Stimulated activated naive CD8-positive, alpha-beta T cell treated with anti-CD3 and anti-CD28 coated beads, Interleukin-15, amount 100 ng/mL, for 72 hours (primary cell): ENCODE measurements around the gene COL18A1.
A peak's percentile ranks its signal among the peaks of the same experiment; 100 is the strongest.

Source experiments
- ATAC-seq: fragments of 150-1000 bp; cut with Tn5 transposase; 2 replicates; pipeline ENCODE4 v1.10.0; 2021; ENCODE audit warnings: mild to moderate bottlenecking, moderate library complexity
- DNase-seq, 2 donors: peaks; one replicate each; pipeline ENCODE4 v3.0.0; 2021 to 2022
- H3K27ac Mint-ChIP-seq, 2 donors: one replicate each; pipeline ENCODE4 v1.8.0; 2022; ENCODE audit warnings: mild to moderate bottlenecking in 2 of 2, mixed read lengths in 2 of 2, moderate library complexity in 2 of 2
- H3K27me3 Mint-ChIP-seq: one replicate; pipeline ENCODE4 v1.8.0; 2022; ENCODE audit warnings: mixed read lengths
- H3K4me1 Mint-ChIP-seq: one replicate; pipeline ENCODE4 v1.8.0; 2022; ENCODE audit warnings: mild to moderate bottlenecking, mixed read lengths
- H3K4me3 Mint-ChIP-seq, 2 donors: one replicate each; pipeline ENCODE4 v1.8.0; 2022; ENCODE audit warnings: mild to moderate bottlenecking in 2 of 2, mixed read lengths in 2 of 2, moderate library complexity in 1 of 2
- H3K9me3 Mint-ChIP-seq, 2 donors: one replicate each; pipeline ENCODE4 v1.8.0; 2022; ENCODE audit warnings: mixed read lengths in 2 of 2

Gene COL18A1

DNA sequence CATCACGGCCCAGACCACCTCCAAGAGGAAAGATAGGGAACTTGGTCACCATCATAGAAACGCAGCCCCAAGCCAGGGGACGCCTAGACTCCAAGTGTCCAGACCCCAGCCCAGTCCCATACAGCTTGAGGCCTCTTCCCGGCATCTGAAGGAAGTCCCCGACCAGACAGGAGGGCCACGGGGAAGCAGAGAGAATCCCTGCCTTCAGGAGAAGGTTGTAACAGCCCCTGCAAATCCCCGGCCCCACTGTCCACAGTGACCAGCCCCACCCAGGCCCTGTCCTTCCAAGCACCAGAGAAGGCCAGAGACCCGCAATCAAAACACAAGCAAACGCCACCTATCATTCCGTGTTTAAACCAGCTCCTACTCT is 135.6 kb downstream of the COL18A1 start:
- peak overlapping the region; percentile 47 to 48 for H3K27ac Mint-ChIP-seq
- ATAC-seq (no peak), DNase-seq (no peak)
- H3K4me1 Mint-ChIP-seq, result peaks cover 57% of the 10 kb centered on the region
- H3K4me3 Mint-ChIP-seq, result peak overlapping the region; percentile 77 to 86
- H3K27me3 Mint-ChIP-seq, result no peaks in the 10 kb centered on the region
- H3K9me3 Mint-ChIP-seq, result no peaks in the 10 kb centered on the region

DNA sequence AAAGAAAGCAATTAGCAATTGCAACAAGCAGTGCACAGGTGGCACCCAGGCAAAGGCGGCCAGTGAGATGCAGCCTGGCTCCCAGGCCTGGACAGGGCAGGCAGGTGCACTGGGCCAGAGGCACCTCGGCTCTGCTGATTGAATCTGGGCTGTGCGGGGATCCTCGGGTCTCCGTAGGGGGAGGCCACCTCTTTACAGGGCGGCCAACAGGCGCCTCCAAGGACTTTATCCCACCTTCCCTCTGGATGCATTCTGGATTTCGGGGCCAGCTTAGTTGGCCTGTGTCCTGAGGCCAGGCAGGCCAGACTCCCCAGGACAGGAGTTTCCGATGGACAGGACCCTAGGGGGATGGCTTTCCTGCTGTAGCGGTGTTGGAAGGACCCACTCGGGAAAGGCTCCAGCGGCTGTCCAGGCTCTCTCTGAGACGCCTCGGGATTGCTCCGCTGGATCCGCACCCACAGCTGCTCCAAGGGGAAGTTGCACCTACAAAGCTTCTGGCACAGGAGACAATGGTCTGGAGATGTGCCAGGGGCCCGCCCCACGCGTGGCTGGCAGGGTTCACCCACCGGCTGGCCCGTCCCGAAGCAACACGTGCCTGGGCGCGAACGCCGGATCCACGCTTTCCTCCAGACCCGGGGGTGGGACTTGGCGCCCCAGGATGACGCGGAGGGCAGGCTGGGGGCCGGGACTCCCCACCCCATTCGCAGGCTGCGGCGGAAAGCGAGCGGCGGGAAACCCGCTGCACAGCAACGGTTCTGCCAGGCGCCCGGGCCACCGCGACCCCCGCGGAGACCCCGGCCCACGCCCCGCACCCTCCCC is 136.5 kb downstream of the COL18A1 start:
- Mint-ChIP-seq H3K4me3 (peak overlapping the region; percentile 77 to 86), H3K4me1 (peaks cover 48% of the 10 kb centered on the region), H3K27me3 (no peaks in the 10 kb centered on the region), H3K9me3 (no peaks in the 10 kb centered on the region), H3K27ac (peak overlapping the region; percentile 47 to 67)
- DNase-seq (peak; percentile 61 to 77), ATAC-seq (peak; percentile 79)

- no peaks in the 10 kb centered on the region for H3K9me3 Mint-ChIP-seq
- no peaks in the 10 kb centered on the region for H3K27me3 Mint-ChIP-seq
- peak within 1 kb of the TSS in 1 of 2 donors; percentile 67 for H3K27ac Mint-ChIP-seq
- H3K4me1 Mint-ChIP-seq, result peaks cover 48% of the 10 kb centered on the region
- DNase-seq (peak; percentile 70 to 73), ATAC-seq (peak; percentile 79)
- H3K4me3 Mint-ChIP-seq, result peak within 1 kb of the TSS; percentile 77 to 86
These were observed 137.3 kb downstream of the COL18A1 start, which contains the start of gene SLC19A1 for GRCh38 chr21:45542242-45542666. SLC19A1 (minus strand) TSS chr21:45542440; CDS start chr21:45537959, 4,481 bp downstream.

DNA sequence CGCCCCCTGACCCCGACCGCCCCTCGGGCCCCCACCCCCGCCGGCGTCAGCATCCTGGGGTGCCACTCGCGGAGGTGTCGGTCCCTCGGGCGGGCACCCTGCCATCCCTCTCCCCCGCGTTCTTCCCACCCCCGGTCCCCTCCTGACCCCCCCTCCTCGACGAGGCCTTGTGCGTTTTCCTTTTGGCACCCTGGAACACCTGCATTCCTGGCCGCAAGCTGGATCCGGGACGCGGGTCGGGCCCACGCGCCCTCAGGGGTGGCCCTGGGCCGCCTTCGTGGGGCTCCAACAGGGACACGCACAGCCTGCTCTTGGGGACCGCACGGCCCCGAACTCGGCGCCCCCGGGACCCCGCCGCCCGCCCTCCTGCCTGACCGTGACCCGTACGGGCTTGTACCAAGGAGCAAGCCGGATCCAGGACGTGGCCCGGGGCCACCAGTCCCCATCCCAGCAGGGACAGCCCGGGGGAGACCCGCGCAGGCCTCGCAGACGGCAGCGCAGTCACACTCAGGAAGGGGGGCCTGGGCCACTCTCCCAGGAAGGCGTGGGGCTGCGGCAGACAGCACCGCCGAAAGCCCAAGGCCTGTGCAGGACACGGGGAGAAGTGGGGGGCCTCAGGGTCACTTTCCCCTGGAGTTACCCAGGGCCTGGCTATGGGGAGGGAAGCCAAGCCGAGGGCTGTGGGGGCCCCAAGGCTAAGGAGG is 137.9 kb downstream of the COL18A1 start:
- Mint-ChIP-seq H3K27ac (peak overlapping the region in 1 of 2 donors; percentile 27), H3K9me3 (no peaks in the 10 kb centered on the region), H3K27me3 (no peaks in the 10 kb centered on the region), H3K4me1 (peaks cover 47% of the 10 kb centered on the region), H3K4me3 (peak overlapping the region; percentile 69 to 83)
- DNase-seq, result no peak
- ATAC-seq, result peak; percentile 29

- Mint-ChIP-seq H3K27ac (no peak overlapping the region), H3K9me3 (no peaks in the 10 kb centered on the region), H3K4me3 (peak overlapping the region; percentile 69 to 83), H3K27me3 (no peaks in the 10 kb centered on the region), H3K4me1 (peaks cover 43% of the 10 kb centered on the region)
- ATAC-seq, result peak; percentile 6
- DNase-seq, result no peak
These were observed 138.4 kb downstream of the COL18A1 start for GRCh38 chr21:45543371-45543709.

GRCh38 chr21:45543710-45544448 is 138.9 kb downstream of the COL18A1 start:
- peak overlapping the region; percentile 69 to 83 for H3K4me3 Mint-ChIP-seq
- DNase-seq (no peak), ATAC-seq (no peak)
- no peaks in the 10 kb centered on the region for H3K9me3 Mint-ChIP-seq
- no peak overlapping the region for H3K27ac Mint-ChIP-seq
- H3K4me1 Mint-ChIP-seq, result peaks cover 43% of the 10 kb centered on the region
- no peaks in the 10 kb centered on the region for H3K27me3 Mint-ChIP-seq

- Mint-ChIP-seq H3K4me3 (no peak overlapping the region), H3K9me3 (no peaks in the 10 kb centered on the region), H3K4me1 (peaks cover 42% of the 10 kb centered on the region), H3K27me3 (no peaks in the 10 kb centered on the region), H3K27ac (no peak overlapping the region)
- no peak for DNase-seq
- ATAC-seq, result no peak
These were observed 139.7 kb downstream of the COL18A1 start for GRCh38 chr21:45544449-45545235.

GRCh38 chr21:45545236-45545570 is 140.2 kb downstream of the COL18A1 start:
- Mint-ChIP-seq H3K27me3 (no peaks in the 10 kb centered on the region), H3K27ac (no peak overlapping the region), H3K9me3 (no peaks in the 10 kb centered on the region), H3K4me1 (peaks cover 42% of the 10 kb centered on the region), H3K4me3 (no peak overlapping the region)
- no peak for DNase-seq
- no peak for ATAC-seq

GRCh38 chr21:45545691-45546531 is 140.9 kb downstream of the COL18A1 start:
- Mint-ChIP-seq H3K9me3 (no peaks in the 10 kb centered on the region), H3K4me1 (peaks cover 42% of the 10 kb centered on the region), H3K27ac (peak overlapping the region in 1 of 2 donors; percentile 71), H3K4me3 (no peak overlapping the region), H3K27me3 (no peaks in the 10 kb centered on the region)
- ATAC-seq (no peak), DNase-seq (no peak)

- Mint-ChIP-seq H3K27ac (peak overlapping the region in 1 of 2 donors; percentile 71), H3K4me1 (peaks cover 44% of the 10 kb centered on the region)
- ATAC-seq, result no peak
These were observed 141.9 kb downstream of the COL18A1 start for GRCh38 chr21:45546636-45547544.

GRCh38 chr21:45547545-45547900 is 142.6 kb downstream of the COL18A1 start:
- Mint-ChIP-seq H3K4me3 (no peak overlapping the region), H3K27ac (no peak overlapping the region), H3K4me1 (peaks cover 50% of the 10 kb centered on the region), H3K27me3 (no peaks in the 10 kb centered on the region), H3K9me3 (no peaks in the 10 kb centered on the region)
- no peak for ATAC-seq
- DNase-seq, result no peak

More at GRCh38 chr21:45546636-45547544, 141.9 kb downstream of the COL18A1 start:
- no peak overlapping the region for H3K4me3 Mint-ChIP-seq
- no peaks in the 10 kb centered on the region for H3K9me3 Mint-ChIP-seq
- H3K27me3 Mint-ChIP-seq, result no peaks in the 10 kb centered on the region
- no peak for DNase-seq

DNA sequence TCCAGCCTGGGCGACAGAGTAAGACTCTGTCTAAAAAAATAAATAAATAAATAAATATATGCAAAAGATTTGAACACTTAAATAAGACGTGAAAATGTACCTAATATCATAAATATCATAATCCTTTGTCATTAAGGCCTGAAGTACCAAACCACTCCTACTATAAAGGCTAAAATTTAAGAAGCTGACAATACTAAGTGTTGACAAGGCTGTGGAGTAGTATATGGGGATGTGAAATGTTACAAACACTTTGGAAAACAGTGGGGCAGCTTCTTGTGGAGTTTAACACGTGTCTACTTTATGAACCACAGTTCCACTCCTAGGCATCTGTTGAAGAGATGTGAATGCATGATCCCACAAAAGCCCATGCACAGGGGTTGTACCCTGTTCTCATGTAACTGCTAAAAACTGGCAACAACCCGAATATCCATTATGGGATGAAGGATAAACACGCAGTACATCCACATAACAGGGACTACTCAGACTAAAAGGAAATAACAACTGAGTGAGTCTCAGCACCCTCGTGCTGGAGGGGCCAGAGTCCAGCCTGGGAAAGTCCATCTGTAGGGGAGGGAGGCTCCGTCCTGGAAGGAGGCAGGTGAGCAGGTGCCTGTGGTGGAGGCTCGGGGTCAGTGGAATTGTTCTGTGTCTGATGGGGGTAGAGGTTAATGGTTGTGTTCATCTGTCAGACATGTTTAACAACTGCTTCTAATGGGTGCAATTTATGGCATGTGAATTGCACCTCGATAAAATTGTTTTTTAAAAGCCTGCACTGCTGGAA is 143.9 kb downstream of the COL18A1 start:
- H3K27me3 Mint-ChIP-seq, result no peaks in the 10 kb centered on the region
- peaks cover 48% of the 10 kb centered on the region for H3K4me1 Mint-ChIP-seq
- ATAC-seq (no peak), DNase-seq (no peak)
- H3K9me3 Mint-ChIP-seq, result no peaks in the 10 kb centered on the region
- peak overlapping the region; percentile 69 to 90 for H3K27ac Mint-ChIP-seq
- peak overlapping the region; percentile 27 to 55 for H3K4me3 Mint-ChIP-seq
